T1000 (cell line): ENCODE results near the gene ADAM12.

Experiments used
- DNase-seq: peaks from one replicate; lab custom pipeline; 2025; ENCODE audit warnings: mixed read lengths; lab: John Stamatoyannopoulos, UW

ADAM12 gene

DNA sequence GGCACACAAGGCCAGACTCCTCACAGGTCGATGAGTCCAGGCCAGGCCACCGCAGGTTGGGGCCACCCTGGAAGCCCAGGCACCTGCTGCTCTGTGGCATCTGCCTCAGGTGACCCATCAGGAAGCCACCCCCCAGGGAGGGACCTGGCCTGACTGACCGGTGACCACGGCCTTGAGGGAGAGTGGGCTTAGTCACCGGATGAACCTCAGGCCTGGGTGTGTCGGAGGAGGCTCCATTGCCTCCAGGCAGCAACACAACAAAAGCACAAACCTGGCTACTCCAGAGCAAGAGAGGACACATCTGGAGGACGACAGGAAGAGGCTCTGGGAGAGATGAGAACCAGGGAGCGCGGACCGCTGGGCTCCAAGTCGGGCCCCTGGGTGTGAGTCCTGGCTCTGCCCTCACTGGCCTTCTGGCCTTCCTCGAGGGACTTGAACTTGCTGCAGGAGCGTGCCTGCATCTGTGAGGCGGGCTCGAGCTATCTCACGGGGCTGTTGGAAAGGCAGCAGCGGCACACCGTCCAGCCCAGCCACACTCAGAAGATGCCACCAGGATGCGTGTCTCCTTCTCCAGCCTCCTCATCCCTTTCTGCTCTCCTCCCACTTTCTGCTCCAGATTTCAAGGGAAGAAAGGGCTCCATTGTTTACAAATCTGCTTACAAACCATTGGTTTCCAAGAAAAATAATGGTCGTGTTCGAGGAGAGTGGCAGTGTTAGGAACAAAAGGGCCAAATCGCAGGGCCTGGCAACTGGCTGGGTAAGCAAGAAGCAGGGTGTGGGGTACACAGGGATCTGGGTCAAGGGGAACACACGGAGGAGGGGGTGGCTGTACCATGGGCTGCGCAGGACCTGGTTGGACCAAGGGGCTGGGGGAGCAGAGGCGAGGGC, 152.9 kb downstream of the ADAM12 start:
- DNase-seq, result no peak

DNA sequence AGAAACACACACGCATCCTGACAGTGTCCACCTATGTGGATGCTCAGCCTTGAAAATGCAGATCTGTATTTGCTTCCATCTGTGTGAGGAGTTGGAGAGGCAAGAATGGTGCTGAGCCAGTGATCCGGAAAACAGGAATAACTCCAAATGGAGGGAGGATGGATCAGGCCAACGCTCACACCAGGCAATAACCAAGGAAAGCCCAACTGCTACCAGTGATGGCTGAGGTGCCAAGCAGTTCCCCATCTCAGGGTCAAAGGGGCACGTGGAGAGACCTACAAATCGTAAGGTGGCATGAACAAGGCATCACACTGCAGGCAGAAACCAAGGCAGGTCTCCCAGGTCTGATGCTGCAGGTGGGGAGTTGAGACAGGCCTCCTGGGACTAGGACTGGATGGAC, 153.6 kb downstream of the ADAM12 start:
- no peak for DNase-seq

DNA sequence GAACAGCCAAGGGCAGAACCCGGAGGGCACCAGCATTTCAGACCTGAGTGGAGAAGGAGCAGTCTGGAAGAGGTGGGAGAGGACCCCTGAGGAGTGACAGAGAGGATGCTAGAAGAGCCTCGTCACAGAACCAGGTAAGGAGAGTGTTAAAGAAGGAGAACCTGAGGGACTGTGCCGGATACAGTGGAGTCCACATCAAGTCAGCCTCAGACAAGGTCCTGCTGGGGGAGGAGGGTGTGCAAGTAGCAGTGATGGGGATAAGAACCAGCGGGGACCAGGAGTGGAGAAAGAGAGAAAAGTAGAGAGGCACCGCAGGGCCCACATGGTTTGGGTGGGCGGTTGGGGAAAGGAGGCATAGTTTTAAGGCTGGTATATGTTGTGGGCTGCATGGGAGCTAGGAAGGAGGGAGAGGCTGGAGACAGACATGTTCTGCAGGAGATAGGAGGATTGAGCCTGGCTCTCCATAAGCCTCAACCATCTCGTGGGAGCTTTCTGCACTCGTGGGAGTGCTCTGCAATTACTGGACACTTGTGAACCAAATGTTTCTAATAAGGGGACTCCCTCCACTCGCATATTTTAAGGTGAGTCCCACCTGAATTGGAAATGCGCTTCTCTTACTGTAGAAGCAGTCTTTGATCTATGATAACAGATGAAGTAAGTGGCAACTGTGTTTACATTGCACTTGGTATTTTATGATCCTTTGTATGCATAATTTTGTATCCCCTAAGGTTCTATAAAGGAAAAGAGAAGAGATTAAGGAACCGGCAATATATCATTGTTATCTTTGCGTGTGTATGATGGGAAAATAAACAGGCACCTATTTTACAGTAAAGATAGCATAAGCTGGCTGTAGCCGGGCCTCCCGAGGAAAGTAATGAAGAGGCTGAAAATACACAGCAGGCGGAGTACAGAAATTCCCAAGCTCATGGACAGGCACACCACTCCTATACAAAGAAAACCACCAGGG, 154.8 kb downstream of the ADAM12 start:
- no peak for DNase-seq

DNA sequence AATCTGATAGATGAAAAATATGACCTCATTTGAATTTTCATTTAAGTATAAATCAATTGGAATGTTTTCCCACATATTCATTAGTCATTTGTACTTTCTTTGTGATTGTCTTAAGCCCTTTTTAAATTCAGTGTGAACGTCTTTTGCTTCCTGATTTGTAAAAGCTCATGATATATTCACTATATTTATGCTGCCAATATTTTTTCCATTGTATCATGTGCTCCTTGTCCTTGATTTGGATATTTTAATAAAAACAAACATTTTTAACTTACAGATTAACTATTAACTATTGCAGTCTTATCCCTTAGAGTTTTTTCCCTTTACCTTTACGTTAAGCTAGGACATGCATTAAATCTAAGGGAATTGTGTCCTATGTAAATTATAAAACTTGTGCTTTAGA, 157.7 kb downstream of the ADAM12 start:
- no peak for DNase-seq

DNA sequence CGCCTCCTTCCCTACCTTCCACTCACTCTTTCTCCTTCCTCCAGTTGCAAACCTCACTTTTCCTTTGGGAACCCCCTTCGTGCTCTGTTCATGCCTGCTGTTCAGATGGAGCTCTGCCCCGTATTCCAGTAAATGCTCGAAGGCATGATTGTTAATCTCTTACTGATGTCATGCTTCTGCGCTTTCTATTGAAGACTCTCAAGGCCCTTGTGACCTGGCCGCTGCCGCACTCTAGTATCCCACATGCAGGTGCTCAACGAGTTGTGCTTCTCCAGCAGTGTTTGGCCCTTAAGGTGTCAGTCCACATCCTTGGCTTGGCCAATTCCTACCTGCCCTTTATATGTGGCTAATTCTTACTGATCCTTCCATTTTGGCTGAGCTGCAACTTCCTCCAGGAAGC, 158.6 kb downstream of the ADAM12 start:
- no peak for DNase-seq

DNA sequence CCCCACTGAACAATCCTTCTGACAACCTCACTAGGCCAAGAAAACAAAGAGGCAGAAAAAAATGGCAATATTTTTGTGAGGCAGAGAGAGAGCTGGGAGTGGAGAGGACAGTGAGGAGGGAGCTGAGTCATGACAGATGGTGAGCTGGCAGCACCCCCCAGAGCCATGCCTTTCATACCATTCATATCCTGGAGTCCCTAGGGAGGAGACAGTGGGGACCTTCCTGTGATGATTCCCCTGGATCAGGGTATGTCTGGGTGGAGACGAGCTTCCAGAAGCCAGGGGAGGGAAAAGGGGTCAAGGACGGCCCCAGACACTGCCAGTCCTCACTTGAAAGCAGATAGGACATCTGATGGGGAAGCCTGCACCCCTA, 160.5 kb downstream of the ADAM12 start:
- DNase-seq, result no peak

DNA sequence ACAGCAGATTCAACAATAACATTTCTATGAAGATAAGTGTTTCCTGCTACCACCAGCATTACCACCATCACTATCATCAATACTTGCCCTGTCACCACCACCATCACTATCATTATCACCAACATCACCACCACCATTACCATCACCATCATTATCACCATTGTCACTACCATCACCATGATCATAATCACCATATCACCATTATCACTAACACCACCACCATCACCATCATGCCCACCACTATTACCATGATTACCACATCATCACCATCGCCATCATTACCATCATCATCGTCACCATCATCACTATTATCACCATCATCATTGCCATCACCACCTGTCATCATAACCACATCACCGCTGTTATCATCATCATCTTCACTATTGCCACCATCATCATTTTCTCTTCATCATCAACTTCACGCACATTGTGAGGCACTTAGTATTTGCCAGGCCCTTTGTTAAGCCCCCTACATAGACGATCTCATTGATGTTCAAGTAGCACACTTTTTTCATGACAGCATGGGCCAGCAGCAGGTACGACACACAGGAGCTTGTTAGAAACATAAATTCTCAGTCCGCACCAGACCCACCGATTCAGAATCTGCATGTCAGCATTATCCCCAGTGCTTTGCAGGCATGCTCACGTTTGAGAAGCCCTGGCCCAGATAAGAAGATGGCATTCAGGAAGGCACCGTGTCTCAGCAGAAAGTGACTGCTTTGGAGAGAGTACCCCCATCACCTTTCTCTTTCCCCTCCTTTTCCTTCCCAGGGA, 161.1 kb downstream of the ADAM12 start:
- no peak for DNase-seq

DNA sequence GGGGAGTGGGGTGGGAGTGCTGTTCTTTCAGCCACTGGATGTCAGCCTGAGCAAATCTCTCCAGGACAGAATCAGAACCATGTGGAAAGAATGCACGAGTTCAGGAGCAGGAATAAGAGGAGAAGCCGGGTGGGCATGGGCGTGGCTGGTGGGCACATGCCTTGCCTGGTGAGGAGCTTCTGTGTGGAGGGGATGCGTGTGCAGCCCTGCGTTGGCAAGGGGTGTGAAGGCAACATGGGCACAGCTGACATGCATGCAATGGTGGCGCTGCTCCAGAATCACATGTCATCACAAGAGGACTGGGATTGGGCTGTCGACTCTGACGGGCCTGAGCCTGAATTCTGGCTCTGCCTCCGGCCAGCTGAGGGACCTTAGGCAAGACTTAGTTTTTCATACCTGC, 162.1 kb downstream of the ADAM12 start:
- no peak for DNase-seq

DNA sequence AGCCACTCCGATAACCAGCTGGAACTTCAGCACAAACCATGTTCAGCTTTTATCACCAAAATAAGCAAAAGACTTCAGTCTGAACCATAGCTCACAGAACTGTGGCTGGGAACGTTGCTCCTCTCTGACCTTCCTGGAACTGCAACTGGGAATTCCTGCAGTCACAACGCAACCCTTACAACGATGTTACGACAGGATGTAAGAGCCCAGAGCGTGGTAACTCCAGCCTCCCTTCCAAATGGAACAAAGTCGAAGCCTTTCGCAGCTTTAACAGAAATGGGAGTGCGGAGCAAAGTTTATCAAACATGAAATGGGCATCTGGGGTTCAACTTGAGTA, 162.6 kb downstream of the ADAM12 start:
- DNase-seq, result no peak

DNA sequence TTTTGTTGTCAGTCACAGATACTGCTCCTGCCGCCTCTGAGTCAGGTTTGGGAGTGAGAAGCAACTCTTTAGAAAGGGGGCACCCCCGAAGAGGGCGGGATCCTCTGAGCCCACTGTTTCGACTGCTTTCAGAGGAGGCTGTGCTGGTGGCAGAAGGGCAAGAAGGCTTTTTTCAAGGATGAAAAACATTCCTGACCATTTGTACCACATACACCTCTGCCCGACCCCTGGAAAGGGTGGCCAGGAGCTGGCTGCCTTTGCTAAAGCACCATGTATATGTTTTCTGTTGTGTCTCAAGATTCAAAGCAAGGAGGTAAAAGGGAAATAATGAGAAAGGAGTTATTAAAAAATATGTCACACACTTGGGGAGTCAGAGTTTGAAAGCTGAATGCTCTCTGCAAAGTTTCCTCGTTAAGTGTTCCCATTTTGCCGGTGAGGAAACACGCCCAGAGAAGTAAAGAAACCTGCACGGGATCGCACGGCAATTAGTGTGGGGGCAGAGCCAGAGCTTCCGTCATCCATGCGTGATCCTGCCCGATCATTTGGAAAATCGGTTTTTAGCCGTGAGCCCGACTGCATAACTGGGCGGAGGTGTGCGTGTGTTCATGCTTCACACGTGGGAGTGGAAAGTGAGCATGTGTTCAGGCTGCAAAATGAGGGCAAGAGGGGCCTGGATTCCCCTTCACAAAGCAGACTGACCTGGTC, 163.2 kb downstream of the ADAM12 start:
- no peak for DNase-seq

DNA sequence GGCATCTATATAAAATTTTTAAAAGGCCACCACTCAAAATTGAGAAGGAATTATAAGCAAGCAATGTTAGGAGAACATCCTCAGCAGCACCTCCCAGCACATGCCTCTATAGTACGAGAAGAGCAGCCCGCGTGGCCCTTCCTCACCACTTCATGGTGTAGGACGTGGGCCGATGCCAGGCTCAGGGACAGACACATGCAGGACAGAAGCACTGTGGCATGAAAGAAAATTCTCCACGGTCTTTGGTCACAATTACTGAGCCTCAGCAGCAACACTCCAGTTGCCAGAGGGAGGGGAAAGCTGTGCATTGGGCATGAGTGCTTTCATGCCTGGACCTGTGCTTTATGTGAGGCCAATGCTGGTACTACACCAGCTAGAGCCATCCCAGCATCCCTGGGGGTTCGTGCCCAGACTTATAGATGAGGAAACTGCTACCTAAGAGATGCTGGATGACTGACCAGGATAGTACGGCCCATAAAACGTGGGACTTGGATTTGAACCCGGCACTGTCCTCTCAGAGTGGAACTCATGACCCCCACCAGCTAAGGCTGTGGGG, 164.7 kb downstream of the ADAM12 start:
- no peak for DNase-seq

DNA sequence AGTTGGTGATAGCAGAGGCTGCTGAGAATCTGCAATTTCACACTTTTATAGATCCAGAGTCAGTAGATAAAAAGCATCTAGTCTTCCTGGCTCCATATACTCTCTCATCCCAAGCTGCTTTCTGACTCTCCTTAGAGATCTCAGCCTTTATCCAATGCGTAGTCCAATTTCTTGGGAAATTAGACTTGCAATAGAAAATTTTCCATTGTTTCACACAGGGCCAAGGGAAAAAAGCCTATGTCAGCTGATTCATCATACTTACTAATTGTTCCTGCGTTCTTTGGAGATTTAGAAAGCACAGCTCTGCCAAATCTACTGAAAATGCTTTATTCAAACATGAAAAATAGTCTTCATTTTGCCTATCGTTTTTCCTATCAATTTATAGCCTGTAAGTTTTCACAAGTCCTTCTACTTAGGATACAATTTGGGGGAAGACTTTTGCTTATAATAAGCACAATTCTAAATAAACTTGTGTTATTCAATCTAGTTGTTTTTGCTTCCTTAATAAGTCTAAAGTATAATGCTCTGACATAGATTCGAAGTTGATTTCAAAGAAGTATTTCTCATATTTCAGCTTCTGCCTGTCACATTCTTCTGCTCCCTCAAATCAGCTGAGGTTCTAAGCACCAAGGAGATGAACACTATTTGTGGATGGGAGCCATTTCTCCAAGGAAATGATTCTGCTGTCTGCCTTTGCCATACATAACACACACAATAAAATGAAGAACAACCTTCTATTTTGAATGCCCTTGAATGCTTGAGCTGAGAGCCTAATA, 165.4 kb downstream of the ADAM12 start:
- DNase-seq, result no peak

DNA sequence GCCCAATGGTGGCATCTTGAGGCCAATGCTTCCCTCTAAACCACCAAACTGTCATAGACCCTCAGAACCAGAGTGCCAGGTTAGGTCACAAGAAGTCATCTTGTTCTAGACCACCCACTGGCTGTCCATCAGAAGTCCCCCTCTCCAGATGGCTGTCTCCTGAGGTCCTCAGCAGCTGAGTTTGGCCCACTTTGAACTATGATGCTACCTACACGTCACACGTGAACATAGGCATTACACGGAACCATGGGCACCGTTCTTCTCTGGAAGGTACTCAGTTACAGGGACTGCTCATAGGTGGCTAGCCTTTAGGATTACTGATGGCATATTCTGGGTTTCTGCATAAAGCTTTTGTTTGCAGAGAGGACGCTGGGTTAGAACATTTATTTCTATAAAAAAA, 166.4 kb downstream of the ADAM12 start:
- DNase-seq, result no peak

DNA sequence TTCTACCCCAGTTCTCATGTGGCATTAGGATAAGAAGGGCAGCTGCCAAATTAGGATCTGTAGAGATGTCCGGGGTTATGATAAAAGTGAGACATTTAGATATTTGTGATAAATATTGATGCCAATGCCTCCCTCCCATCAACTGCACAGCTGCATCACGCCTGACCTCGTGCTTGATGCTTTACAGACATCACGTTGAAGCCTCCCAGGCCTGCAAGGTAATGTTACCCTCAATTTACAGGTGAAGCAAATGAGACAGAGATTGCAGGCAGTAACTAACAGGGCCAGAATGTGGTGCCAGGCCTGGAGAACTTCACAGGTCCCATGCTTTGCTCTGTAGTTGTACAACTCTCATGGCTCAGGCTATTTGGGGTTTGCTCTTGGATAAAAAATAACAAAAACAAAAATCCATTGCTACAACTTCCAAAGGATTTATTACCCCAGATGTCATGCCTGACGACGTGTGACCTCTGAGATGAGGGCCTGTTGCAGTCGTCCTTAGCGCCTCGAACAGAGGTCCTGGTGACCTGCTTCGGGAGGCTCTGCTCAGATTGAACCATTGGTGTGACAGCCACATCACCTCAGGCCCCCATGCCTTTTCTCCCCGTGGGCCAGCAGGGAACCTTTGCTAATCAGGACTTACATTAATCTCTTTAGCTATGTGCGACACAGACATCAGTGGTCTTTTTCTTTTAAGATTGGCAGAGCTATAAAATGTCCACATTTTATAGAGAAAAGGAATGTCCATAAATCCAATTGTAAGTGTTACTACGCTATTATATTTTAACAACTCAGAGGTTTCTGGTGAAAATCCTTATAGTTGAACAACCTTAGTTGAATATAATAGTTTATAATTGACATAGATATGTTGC, 169.3 kb downstream of the ADAM12 start:
- no peak for DNase-seq

DNA sequence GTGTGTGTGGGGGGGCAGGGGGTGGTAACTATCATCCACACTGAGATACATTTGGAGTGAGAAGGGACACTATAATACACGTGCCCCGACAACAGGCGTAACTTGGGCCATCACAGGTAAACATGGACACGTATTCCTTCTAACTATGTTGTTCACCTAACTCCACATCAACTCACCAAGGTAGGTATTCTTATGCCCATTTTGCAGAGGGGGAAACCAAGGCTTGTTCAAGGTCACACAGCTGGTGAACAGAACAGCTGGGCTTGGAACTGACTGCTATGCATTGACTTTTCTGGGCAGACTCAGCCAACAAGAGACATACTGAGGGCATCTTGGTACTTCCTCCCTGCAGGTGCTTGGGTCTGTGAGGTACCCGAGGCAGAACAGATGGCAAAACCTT, 170.1 kb downstream of the ADAM12 start:
- DNase-seq, result no peak

DNA sequence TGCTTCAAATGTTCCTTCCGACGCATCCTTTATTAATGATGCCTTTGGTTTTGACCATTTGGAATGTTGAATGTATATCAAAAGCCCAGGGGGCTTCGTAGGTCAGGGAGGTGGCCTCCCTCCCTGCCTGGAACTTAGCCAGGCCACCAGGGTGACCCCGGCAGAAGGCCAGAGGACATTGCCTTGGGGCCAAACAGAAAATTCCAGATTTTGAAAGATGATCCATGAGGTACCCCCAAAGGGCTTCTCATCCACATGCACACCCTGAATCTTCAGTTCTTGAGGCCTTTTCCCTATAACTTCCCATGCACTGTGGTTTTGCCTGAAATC, 171.7 kb downstream of the ADAM12 start:
- no peak for DNase-seq

DNA sequence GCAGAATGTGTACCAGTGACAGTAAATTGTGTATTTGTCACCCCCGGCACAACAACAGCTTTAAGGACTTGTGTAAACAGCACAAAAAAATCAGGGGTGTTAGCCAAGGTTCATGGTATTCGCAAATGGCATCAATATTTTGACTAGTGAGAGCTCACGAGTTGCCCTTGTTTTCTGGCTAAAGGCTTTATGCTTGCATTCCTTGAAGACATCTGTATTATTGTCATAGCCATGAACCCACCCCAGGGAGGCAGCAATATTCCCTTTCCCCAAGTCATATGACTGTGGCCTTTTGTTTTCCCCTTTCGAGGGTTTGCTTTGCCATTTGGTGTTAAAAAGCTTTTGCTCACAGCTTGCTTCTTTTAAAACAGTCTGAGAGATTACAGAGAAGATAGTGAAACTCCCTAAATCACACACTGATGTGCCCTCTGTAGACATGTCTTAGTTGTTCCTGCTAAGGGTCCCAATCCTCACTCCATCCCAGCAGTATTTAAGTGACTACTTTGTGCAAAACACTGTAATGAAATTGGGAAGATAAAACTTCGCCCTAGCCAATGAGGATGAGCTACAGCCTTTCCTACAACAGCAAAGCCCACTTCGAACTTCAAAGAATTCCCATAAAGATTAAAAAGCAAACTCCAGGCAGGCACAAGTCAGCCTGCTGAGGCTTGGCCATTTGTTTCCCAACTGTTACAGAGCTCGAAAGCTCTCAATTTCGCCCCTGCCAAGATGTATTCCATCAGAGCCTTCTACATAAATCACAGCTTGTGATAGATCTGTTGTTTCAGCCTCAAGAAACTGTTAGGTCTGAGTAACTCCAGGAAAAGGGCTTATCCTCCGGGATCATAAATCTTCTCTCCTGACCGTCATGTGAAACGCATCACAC, 172.3 kb downstream of the ADAM12 start:
- no peak for DNase-seq

DNA sequence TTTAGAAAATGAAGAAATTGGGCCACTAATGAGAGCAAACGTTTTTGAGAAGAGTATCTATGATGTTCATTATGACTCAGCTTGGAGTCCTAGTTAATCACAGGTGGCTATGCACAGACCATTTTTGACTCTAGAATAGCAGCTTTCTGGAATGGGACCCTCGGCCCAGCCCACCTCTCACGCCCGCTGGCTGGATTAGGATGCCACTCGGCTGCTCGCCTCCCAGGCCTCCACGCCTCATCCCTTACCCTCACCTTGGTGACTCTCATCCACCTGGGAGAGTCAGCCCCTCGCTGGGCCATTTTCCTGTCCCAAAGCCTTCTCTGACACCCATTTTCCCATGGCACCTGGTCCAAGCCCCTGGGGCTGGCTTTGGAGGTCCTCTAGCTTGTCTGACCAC, 173.6 kb downstream of the ADAM12 start:
- no peak for DNase-seq

DNA sequence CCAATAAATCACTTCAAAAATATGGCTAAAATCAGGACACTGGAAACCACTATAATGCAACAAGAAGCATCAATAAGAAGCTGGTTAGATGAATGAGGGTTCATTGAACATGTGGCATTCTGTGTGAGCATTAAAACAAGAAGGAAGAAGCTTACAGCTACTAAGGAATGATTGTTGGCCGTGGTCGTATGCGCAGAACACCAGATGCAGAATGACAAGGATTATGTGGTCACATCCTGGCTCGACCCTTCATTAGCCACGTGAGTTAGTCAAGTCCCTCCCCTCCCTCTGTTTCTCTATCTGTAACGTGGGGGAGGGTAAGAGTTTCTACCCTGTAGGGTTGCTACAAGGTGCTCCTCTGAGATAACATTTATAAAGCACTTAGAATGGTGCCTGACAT, 174.3 kb downstream of the ADAM12 start:
- no peak for DNase-seq
